ENCODE measurements around the gene EML4. TPM values are rescaled to one million over a fixed set of nuclear protein-coding genes. Genes with fewer than 3 reads are reported as not detected.

The EML4 gene
- total and polyA plus RNA-seq, 2 of the 13 experiments (the other 11 are each of a cell fraction or from before 2014, with no cell fraction given) = 243 to 476 TPM

- TF ChIP-seq, protein P1, sequence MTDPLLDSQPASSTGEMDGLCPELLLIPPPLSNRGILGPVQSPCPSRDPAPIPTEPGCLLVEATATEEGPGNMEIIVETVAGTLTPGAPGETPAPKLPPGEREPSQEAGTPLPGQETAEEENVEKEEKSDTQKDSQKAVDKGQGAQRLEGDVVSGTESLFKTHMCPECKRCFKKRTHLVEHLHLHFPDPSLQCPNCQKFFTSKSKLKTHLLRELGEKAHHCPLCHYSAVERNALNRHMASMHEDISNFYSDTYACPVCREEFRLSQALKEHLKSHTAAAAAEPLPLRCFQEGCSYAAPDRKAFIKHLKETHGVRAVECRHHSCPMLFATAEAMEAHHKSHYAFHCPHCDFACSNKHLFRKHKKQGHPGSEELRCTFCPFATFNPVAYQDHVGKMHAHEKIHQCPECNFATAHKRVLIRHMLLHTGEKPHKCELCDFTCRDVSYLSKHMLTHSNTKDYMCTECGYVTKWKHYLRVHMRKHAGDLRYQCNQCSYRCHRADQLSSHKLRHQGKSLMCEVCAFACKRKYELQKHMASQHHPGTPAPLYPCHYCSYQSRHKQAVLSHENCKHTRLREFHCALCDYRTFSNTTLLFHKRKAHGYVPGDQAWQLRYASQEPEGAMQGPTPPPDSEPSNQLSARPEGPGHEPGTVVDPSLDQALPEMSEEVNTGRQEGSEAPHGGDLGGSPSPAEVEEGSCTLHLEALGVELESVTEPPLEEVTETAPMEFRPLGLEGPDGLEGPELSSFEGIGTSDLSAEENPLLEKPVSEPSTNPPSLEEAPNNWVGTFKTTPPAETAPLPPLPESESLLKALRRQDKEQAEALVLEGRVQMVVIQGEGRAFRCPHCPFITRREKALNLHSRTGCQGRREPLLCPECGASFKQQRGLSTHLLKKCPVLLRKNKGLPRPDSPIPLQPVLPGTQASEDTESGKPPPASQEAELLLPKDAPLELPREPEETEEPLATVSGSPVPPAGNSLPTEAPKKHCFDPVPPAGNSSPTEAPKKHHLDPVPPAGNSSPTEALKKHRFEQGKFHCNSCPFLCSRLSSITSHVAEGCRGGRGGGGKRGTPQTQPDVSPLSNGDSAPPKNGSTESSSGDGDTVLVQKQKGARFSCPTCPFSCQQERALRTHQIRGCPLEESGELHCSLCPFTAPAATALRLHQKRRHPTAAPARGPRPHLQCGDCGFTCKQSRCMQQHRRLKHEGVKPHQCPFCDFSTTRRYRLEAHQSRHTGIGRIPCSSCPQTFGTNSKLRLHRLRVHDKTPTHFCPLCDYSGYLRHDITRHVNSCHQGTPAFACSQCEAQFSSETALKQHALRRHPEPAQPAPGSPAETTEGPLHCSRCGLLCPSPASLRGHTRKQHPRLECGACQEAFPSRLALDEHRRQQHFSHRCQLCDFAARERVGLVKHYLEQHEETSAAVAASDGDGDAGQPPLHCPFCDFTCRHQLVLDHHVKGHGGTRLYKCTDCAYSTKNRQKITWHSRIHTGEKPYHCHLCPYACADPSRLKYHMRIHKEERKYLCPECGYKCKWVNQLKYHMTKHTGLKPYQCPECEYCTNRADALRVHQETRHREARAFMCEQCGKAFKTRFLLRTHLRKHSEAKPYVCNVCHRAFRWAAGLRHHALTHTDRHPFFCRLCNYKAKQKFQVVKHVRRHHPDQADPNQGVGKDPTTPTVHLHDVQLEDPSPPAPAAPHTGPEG (CRISPR knock-in tag; IDR thresholded peaks at IDR 0.05) = no peak
- TF ChIP-seq ARNTL (CRISPR knock-in tag; IDR thresholded peaks at IDR 0.05) (no peak), ZBTB33 (CRISPR knock-in tag; IDR thresholded peaks at IDR 0.05) (no peak), NONO (IDR thresholded peaks at IDR 0.05) (no peak), NONO (CRISPR knock-in tag; conservative IDR thresholded peaks at IDR 0.05) (no peak; the same call in 1 of the 2 replicates), ZNF136 (CRISPR knock-in tag; IDR thresholded peaks at IDR 0.05; ENCODE audit: low read depth) (0 out of 2 replicates have a peak, but pooled peaks have one; percentile 62), PHF8 (CRISPR knock-in tag; IDR thresholded peaks at IDR 0.05) (no peak)
These were observed 192.7 kb downstream of the EML4 start (continued) for GRCh38 chr2:42361728-42362283.

Data from HepG2 (cell line).